HG03442 (cell line): ENCODE results near the gene RHEBL1.

Source experiments
- ATAC-seq: cut with Tn5 transposase; IDR thresholded peaks from one replicate; pipeline ENCODE4 v1.9.1; 2021; ENCODE audit warnings: mild to moderate bottlenecking, moderate library complexity; ENCODE audit not compliant: unreplicated experiment

RHEBL1 gene, protein sequence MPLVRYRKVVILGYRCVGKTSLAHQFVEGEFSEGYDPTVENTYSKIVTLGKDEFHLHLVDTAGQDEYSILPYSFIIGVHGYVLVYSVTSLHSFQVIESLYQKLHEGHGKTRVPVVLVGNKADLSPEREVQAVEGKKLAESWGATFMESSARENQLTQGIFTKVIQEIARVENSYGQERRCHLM

DNA sequence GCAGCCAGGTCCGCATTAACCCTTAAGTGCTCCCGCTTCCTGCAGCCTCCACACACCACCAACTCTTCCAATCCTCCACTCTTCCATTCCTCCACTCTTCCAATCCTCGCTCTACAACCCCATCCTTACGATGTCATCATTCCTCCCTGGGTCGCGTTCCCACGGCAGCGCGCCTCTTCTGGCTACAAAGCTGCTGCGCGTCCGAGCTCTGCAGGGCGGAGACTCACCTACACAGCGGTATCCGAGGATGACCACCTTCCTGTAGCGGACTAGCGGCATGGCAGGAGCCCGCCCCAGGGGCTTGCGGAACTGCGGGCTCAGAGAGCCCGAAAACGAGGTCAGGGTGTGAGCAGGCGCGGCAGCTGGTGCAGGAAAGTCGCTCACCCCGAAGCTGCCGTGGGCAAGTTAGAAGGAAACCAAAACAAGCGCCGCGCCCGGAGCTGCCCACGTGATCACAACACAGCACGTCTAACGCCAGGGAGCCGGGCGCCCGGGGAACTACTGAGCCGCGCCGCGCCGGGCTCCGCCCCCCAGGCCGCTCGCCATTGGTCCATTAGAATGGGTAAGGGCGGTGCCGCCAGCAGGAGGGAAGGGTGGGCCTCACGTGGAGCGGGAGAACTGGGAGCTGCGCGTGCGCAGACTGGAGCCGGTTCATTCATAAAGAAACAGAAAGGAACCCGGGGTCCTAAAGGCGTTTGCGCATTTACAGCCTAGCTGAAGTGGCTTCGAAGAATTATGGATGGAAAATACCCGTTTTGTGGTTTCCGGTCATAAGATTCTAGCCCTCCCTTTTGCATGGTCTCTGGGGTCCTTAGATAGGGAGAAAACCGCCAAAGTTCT, at the start of gene RHEBL1:
Gene RHEBL1, minus strand, starts transcription at position 473 of the 840 bp plus-strand sequence. Its CDS starts 194 bp downstream, at position 279.
- peak; percentile 98 for ATAC-seq

DNA sequence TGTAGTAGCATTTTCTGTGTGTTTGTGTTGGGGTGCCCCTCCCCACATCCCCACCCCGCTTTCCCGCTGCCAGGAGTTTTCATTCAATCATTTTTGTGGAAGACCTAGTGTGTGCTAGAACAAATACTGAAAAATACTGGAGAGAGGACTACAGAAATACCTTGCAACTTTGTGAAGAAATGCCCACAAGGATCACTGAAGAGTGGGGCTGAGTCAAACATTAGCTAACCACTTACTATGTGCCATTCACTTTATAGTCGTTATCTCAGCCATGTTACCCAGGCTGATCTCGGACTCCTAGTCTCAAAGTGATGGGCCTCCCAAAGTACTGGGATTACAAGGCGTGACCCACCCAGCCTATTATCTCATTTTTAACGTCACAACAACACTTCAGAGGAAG, 41.4 kb upstream of the RHEBL1 start:
- no peak for ATAC-seq

DNA sequence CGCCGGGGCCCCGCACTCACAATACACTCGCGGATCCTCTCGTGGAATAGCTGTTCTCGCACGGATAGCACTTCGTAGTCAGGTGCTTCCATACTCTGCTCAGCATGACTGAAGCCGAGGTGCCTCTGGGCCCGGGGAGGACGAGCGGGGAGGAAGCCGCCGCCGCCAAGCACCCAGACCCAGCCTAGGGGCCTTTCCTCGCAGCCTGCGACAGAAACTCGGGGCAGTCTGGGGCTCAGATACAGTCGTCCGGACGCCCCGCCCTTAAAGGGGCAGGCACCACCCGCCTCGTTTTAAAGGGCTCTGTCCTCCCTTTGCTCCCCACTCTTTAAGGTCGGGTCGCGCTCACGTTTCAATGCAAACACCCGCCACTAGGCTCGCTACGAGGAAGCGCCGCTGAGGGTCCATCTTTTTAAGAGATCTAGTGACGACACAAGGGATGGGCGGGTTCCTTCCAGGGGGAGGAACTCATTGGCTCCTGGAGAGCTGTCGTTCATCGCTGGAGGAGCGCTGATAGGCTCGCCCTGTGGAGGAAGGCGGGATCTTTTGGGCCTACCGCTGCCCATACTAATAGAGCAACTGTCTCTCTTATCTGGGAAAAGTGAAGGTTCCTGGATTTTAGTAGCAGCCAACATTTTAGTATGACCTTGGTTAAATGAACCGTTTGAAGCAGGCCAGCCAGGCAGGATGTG, 40.8 kb upstream of the RHEBL1 start, which contains the start of gene LMBR1L:
Gene LMBR1L, minus strand, starts transcription at position 384 of the 692 bp plus-strand sequence. Its CDS starts 292 bp downstream, at position 92.
- ATAC-seq, result peak; percentile 97

DNA sequence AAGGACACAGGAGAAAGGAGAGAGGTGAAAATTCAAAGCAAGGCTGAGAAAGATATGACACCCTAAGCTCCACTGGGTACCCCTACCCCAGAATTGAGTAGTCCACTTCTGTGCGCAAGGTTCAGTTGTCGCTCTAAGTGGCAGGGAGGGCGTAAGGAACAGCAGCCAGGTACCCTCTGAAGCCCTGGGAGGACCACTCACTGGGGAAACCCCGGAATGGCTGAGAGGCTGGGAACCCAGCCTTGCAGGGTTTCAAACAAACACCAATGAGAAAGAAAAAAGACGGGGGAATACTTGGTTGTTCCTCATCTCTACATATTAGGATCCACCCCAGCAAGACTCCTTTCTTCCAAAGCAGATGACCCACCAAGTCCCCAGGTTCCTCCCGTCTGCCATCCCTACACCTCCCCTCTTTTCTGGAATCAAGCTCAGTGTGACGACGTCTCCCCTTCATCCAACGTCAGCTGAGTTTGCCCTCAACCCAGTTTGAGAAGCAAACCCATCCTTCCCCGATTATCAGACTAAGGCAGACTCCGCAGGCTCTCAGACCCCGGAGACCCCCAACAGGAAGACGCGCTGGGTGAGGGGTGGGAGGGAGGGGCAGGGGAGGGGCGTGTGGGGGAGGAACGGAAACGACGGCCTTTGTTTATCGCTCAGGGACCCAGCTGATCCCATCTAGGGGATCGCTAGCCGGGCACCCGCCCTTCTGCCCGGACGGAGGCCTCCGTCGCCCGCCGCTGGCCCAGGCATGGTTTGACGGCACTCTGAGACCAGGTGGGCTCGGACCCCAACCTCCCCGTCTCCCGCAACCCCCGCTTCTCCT, 40.1 kb upstream of the RHEBL1 start:
- no peak for ATAC-seq

DNA sequence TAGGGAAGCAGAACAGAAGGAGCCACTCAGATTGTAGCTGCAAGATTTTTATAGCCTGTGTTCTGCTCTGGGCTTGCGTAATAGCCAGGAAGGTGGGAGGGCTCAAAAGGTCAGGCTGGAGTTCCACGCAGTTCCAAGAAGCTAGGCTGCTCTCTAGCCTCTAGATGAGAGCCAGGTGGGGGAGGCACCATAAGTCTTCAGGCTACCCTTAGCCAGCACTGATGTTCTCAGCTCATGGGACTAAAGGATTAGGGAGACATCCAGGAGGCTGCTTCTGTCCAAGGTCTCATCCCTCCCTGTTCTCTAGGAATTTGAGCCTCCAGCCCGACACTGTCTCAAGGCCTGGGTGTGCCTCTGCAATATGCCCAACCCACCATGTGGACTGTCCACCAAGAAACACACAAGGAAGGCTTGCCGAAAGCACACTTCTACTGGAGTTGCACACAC, 39.2 kb upstream of the RHEBL1 start:
- no peak for ATAC-seq

DNA sequence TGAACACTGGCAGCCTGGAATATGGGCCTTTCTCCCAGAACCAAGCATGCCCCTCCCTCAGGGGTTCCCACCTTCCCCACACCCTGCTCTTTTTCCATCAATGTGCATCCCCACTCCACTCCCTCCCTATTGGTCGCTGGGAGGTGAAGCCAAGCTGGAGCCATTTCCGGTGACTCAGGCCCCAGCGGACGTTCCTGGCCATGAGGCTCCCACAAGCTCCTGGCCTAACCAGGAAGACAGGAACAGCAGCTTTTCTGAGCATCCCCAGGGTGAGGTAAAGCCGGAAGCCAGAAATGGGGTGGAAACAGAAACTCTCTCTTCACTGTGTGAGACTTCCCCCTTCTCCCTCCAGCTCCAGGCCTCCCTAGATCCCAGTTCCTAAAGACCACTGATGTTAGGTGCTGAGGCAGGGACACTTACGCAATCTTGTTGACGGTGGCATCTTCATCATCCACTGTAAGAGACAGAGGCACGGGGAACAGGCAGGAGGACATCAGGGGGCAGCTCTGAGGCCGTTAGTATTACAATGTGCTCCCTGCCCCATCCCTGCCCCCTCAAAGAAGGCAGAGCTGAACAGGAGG, 35.8 kb upstream of the RHEBL1 start:
- ATAC-seq, result no peak

DNA sequence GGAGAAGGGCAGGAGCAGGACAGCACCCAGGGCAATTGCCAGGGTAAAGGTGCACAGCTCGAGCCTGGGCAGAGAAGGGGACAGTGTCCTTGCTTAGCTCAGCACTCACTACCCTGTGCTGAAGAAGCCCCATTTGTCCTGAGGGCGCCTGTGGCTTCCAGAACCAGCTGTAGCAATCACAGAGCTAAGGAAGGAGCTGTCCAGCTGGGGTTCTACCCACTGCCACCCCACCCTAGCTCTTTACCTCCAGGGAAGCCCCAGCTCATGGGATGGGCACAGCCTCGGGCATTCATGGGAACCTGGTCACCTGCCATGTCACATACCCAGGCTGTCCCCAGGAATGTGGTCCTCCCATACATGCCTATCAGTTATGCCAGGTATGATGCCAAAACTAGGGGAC, 35.0 kb upstream of the RHEBL1 start:
- ATAC-seq, result no peak

DNA sequence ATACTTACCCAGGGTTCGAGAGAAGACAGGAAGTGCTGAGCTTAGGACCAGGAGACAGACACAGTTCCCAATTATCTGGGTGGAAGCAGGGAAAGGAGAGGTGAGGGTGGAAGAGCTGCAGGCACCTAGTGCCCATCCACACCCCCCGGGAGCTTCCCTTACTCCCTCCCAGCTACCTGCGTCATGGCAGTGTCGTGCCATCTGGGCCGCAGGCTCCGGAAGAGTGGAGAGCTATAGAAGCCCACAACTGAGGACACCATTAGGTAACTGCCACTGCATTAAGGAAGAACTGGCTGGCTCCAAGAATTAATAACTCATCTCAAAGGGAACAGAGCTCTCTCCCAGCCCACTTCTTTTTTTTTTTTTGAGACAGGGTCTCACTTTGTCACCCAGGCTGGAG, 30.6 kb upstream of the RHEBL1 start:
- no peak for ATAC-seq

DNA sequence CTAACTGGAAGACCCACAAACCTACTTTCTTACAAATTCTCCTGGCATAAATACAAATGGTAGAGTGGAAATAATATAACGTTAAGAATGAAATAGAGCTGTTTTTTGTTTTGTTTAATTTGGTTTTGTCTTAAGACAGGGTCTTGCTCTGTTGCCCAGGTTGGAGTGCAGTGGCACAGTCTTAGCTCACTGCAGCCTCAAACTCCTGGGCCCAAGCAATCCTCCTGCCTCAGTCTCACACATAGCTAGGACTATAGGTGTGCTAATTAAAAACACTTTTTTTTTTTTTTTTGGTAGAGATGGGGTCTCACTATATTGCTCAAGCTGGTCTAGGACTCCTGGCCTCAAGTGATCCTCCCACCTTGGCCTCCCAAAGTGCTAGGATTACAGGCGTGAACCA, 28.9 kb upstream of the RHEBL1 start:
- no peak for ATAC-seq

DNA sequence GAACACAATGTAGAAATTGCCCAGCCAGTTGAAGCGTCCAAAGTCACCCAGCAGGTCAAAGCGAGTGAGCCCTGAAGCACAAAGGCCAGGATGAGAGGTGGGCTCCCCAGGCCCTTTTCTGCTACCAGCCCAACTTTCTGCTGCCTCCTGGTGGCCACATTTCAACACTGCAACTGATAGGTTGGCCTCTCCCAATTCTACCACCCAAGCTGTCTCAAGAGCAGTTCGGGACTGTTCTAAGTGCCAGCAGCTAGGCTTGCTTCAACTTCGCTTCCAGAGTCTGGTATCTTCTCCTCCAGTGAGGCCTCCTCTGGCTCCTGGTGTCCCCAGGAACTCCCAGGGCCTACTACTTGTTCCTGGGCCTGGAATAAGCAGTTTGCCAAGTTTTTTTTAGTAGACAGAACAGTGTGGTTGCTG, 28.3 kb upstream of the RHEBL1 start:
- no peak for ATAC-seq

DNA sequence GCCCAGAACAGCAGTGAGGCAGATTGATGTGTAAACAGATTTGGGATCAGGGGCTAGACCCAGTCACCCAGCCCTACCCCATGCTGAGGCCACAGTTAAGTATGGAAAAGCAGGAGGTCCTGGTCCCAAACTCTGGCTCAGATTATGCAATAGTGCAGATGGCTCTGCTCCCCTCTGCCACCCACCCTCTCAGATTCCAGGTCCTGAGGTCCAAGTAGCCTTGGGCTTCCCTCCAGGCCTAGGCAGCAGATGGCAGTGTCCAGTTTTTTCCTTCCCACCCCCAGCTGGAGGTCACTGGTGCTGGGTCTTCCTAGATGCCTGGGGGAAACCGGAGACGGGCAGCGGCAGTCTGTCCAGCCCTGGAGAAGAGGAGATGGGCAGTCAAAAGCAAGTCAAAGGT, 27.6 kb upstream of the RHEBL1 start:
- no peak for ATAC-seq

DNA sequence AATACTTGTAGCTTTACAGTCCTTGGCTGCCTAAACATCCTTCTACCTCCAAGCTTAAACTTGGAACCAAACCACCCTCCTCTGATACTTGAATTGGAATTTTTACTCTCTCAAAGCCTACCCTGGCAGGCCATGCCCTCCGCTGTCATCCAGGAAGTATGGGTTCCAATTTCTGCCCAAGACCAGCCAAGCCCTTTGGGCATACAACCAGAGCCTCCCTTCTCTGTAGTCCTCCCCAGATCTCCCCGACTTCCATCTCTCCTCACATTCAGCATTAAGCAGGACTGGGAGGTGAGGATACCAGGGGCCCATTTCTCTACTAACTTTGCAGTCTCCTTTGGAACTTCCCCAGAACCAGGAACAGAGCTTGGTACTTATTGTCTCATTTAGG, 25.2 kb upstream of the RHEBL1 start:
- no peak for ATAC-seq

DNA sequence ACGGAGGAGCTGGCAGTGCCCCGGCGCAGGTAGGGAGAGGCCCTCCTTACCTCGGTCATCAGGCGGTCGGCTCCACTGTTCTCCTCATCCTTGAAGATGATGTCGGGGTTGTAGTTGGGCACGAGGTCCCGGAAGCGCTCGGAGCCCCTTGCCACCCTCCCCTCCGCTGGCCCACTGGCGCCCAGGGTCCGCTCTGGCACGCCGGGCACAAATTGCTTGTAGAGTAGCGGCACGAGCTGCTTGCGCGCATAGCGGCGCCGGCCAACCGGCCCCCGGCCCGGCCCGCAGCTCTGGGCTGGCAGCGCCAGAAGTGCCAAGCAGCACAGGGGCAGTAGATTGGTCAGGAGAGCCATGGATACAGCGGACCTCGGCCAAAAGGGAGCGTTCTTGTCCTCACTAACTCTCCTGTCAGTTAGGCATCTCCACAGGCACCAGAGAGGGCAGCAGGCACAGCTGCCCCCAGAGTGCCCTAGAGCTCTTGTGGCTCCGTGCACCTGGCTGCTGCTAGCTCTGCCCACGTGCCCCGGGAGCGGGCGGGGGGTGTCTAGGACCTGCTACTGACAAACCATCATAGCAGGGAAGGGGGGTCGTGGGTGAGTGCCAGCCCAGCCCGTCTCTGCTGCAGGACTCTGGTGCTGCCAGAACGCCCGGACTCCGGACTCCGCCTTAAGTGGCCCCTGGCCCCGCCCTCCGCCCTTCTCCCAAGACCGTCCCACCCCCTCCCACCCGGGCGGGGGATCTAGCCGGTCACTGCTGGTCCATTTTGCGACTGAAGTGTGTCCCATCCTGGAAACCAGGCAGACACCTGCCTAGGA, 24.6 kb upstream of the RHEBL1 start, which contains the start of gene DHH:
Gene DHH, minus strand, starts transcription at position 642 of the 815 bp plus-strand sequence. Its CDS starts 289 bp downstream, at position 353.
- ATAC-seq, result no peak

DNA sequence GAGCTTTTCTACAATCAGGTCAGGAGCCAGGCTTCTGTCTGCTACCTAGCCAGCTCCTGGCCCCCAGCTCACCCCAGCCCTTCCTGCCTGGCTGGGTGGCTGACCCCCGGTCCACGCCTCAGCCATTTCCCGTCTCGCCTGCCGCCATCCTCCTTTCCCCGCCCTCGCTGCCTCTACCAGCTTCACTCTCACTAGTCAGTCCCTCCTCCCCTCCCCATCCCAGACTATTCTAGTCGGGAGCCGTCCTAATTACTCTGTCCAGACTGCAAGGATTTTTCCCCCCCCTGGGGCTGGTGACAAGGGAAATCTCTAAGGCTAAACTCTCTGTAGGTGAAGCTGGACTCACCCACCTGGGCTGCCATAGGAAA, 24.0 kb upstream of the RHEBL1 start:
- ATAC-seq, result no peak

DNA sequence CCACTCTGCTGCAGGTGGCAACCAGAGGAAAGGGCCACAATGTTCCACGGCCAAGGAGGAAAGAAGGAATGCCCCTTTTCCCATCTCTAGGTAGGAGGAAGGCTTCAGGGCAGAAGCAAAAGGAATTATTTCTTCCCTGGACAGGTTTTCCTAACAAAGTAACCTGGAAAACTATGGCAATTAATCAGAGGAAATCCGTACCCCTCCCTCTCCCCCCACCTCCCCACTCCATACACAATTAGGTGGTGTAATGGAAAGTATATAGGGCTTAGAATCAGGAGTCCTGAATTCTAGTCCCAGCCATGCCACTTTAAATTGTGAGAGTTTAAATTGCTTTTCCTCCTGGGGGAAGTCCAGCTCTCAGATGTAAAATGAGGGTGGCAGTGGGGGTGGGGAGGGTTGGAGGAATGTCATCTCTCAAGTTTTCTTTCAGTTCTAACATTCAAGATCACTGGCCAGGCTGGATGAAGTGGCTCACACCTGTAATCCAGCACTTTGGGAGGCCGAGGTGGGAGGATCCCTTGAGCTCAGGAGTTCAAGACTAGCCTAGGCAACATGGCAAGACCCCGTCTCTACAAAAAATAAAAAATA, 23.1 kb upstream of the RHEBL1 start:
- ATAC-seq, result no peak

DNA sequence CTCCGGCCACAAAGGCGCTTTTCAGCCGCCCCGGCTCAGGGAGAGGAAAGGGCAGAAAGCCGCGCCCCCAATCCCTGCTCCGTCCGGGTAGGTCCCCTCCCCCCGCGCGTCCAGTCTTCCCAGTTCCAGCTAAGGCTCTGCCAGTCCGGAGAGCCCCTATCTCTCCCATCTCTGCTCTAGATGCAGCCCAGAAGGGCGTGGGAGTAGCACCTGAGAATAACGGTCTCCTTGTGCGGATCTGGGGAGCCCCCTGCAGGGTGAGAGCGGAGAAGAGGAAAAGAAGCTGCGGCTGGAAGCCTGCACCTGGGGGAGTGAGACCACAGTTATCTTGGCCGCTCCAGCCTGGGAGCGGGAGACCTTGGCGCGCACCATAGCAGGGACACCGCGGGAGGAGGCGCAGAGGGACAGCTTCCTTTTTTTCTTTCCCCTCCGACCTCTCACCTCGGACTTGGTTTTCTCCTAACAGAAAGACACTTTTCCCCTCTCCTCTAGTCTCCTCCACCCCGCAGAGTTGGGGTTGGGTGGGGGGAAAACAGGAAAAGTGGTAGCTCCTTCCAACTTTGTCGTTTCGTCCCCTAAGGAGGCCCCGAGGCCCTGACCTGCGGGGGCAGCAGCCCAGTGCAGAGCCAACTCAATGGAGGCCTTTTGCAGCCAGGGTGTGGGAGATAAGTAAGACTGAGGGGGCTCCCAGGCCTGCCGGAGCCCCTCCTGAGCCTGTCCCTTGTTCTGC, 22.5 kb upstream of the RHEBL1 start:
- ATAC-seq, result no peak

DNA sequence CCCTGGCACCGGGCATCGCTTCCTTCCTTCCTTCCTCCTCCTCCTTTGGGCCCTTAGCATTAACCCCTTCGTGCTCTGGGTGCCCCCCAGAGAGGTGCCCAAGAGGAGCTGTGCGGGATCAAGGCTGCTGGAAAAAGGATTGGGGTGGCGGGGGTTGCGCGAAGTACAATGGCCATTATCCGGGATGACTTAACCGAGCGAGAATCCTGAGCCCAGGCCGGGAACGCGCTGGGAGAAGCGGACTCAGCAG, 22.0 kb upstream of the RHEBL1 start:
- ATAC-seq, result no peak

DNA sequence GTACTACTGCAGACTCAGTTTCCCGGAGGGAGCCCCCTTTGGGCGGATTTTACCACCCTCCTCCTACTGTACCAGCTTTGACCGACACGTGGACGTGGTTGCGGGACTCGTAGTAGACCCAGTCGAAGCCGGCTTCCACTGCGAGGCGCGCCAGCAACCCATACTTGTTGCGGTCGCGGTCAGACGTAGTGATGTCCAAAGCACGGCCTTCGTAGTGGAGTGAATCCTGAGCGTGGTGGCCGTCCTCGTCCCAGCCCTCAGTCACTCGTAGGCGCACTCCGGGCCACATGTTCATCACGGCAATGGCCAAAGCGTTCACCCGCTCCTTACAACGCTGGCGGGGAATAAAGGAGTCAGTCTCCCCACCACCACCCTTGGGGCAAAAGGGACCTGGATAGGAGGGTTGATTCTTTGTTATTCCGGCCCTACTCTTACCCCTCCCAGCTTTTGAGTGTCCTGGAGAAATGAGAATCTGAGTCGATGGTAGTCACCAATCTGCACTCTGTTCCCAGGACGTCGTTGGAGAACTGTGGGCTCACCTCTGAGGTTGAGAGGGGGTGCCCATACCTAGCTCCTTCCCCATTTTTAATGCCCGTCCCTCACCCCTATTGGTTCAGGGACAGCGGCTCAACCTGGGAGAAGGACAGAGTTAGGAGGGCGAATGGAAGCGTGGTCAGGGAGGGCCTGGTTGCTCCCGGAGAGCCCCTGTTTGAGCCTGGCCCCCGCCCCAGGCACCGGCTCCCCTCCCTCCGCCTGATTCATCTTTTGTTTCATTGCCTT, 21.5 kb upstream of the RHEBL1 start:
- ATAC-seq, result no peak
